ENCODE data around the gene ITPR1.
"Not testable (repeated sequence)": the region's sequence is repeated elsewhere in the genome, so short reads cannot be mapped to it uniquely, and the experiment has no call there.

The ITPR1 gene

GRCh38 chr3:4493014-4493940 is at the start of gene ITPR1:
Gene ITPR1, plus strand, starts transcription at chr3:4493348. Its CDS starts 23,144 bp downstream, at chr3:4516492.
- DNase-seq (ENCODE audit: low spot score) = peak; percentile 95

GRCh38 chr3:4447295-4447999 is 45.7 kb upstream of the ITPR1 start:
- no peak for DNase-seq (ENCODE audit: low spot score)

- no peak for DNase-seq (ENCODE audit: low spot score)
These were observed 45.0 kb upstream of the ITPR1 start for GRCh38 chr3:4448187-4448586.

GRCh38 chr3:4449043-4449805 is 43.9 kb upstream of the ITPR1 start:
- no peak for DNase-seq (ENCODE audit: low spot score)

- no peak for DNase-seq (ENCODE audit: low spot score)
These were observed 39.0 kb upstream of the ITPR1 start for GRCh38 chr3:4454142-4454541.

- DNase-seq (ENCODE audit: low spot score) = not testable (repeated sequence)
These were observed 36.4 kb upstream of the ITPR1 start for GRCh38 chr3:4456780-4457179.

- DNase-seq (ENCODE audit: low spot score) = no peak
These were observed 34.2 kb upstream of the ITPR1 start for GRCh38 chr3:4458961-4459360.

- DNase-seq (ENCODE audit: low spot score) = no peak
These were observed 32.8 kb upstream of the ITPR1 start for GRCh38 chr3:4460334-4460733.

- no peak for DNase-seq (ENCODE audit: low spot score)
These were observed 31.6 kb upstream of the ITPR1 start for GRCh38 chr3:4461468-4462090.

- no peak for DNase-seq (ENCODE audit: low spot score)
These were observed 30.6 kb upstream of the ITPR1 start for GRCh38 chr3:4462369-4463040.

GRCh38 chr3:4464576-4464975 is 28.6 kb upstream of the ITPR1 start:
- no peak for DNase-seq (ENCODE audit: low spot score)

- DNase-seq (ENCODE audit: low spot score) = peak; percentile 89
These were observed 26.2 kb upstream of the ITPR1 start, which contains the start of gene SUMF1 for GRCh38 chr3:4466741-4467521. Gene SUMF1, minus strand, starts transcription at chr3:4467269. Its CDS starts 24 bp downstream, at chr3:4467245.

GRCh38 chr3:4467522-4467867 is 25.7 kb upstream of the ITPR1 start:
- DNase-seq (ENCODE audit: low spot score) = no peak

- no peak for DNase-seq (ENCODE audit: low spot score)
These were observed 21.2 kb upstream of the ITPR1 start for GRCh38 chr3:4471907-4472306.

GRCh38 chr3:4472312-4472711 is 20.8 kb upstream of the ITPR1 start:
- no peak for DNase-seq (ENCODE audit: low spot score)

GRCh38 chr3:4472766-4473165 is 20.4 kb upstream of the ITPR1 start:
- no peak for DNase-seq (ENCODE audit: low spot score)

- no peak for DNase-seq (ENCODE audit: low spot score)
These were observed 18.3 kb upstream of the ITPR1 start for GRCh38 chr3:4474683-4475490.

- no peak for DNase-seq (ENCODE audit: low spot score)
These were observed 17.3 kb upstream of the ITPR1 start for GRCh38 chr3:4475804-4476203.

- no peak for DNase-seq (ENCODE audit: low spot score)
These were observed 16.7 kb upstream of the ITPR1 start for GRCh38 chr3:4476496-4476895.

GRCh38 chr3:4478261-4478660 is 14.9 kb upstream of the ITPR1 start:
- no peak for DNase-seq (ENCODE audit: low spot score)
